Choroid plexus epithelial cell (primary cell): ENCODE measurements around the gene CCDC120.

ENCODE experiments used
- DNase-seq: peaks from one replicate; pipeline ENCODE4 v3.0.0-alpha.2; 2010; ENCODE audit warnings: low read depth
- H3K4me3 ChIP-seq: 2 replicates; pipeline ENCODE4 v1.5.1; 2011; ENCODE audit warnings: low read depth, mild to moderate bottlenecking, control low read depth, low read length, moderate library complexity
- CTCF ChIP-seq: conservative IDR thresholded peaks from 2 replicates; pipeline ENCODE4 v1.5.1; 2011; ENCODE audit warnings: low read depth, mild to moderate bottlenecking, control low read depth, inconsistent platforms, low read length, moderate library complexity

CCDC120 gene

GRCh38 chrX:49101629-49101984 is 42.8 kb downstream of the CCDC120 start:
- peak overlapping the region; percentile 63 for H3K4me3 ChIP-seq
- DNase-seq: no peak

GRCh38 chrX:49102190-49102589 is 43.4 kb downstream of the CCDC120 start:
- no peak for DNase-seq
- no peak for TF ChIP-seq CTCF
- H3K4me3 ChIP-seq: no peak overlapping the region

More at GRCh38 chrX:49101629-49101984, 42.8 kb downstream of the CCDC120 start:
- TF ChIP-seq CTCF: no peak

GRCh38 chrX:49103637-49104036 is 44.8 kb downstream of the CCDC120 start:
- no peak for TF ChIP-seq CTCF
- H3K4me3 ChIP-seq: no peak overlapping the region
- no peak for DNase-seq

- DNase-seq: no peak
- H3K4me3 ChIP-seq: no peak overlapping the region
- no peak for TF ChIP-seq CTCF
Observed at GRCh38 chrX:49106296-49106695, 47.5 kb downstream of the CCDC120 start.

- DNase-seq: peak; percentile 71
- no peak overlapping the region for H3K4me3 ChIP-seq
- peak; percentile 67 for TF ChIP-seq CTCF
Observed at GRCh38 chrX:49106930-49107329, 48.1 kb downstream of the CCDC120 start.

DNA sequence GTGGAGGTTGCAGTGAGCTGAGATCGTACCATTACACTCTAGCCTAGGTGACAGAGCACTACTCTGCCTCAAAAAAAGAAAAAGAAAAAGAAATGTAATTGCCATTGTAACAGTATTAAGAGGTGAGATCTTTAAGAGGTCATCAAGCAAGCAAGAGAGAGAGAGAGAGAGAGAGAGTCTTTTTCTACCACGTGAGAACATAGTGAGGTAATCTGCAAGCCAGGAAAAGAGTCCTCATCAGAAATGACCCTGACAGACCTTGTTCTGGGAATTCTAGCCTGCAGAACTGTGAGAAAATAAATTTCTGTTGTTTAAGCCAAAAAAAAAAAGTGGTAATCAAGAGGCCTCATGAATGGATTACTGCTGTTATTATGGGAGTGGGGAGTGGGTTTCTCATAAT is 49.8 kb downstream of the CCDC120 start:
- TF ChIP-seq CTCF: no peak
- H3K4me3 ChIP-seq: no peak overlapping the region
- no peak for DNase-seq

DNA sequence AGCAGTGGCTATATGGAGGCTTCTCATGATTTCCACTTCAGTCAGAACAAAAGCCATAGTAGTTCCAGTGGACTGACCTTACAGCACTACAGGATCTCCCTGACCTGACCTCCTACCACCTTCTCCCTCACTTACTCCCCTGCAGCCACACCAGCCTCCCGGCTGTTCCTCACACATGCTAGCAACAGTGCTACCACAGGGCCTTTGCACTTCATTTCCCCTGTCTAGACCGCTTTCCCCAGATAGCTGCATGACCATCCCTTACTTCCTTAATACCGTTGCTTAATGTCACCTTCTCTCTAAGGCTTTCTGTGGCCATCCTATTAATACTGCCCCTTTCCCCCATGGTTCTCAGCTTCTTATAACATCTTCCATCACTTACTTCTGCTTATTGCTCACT is 51.6 kb downstream of the CCDC120 start:
- H3K4me3 ChIP-seq: no peak overlapping the region
- DNase-seq: no peak
- TF ChIP-seq CTCF: no peak
